GM18951 (cell line): ENCODE data around the gene MAGED1.

Experiments used
- POLR2A ChIP-seq: IDR thresholded peaks from 4 replicates; pipeline ENCODE4 v1.6.1; 2011; ENCODE audit warnings: mild to moderate bottlenecking; ENCODE audit not compliant: insufficient read length, insufficient read depth; ENCODE audit errors: extremely low read depth
- in situ Hi-C: fragments of 300-500 bp; cut with MboI; formaldehyde crosslinking; loops from one replicate; pipeline ENCODE4 v1.12.0; 2022; ENCODE audit warnings: low sequenced_read_pairs, mixed read lengths, inconsistent platforms; ENCODE audit not compliant: unreplicated experiment

The MAGED1 gene

DNA sequence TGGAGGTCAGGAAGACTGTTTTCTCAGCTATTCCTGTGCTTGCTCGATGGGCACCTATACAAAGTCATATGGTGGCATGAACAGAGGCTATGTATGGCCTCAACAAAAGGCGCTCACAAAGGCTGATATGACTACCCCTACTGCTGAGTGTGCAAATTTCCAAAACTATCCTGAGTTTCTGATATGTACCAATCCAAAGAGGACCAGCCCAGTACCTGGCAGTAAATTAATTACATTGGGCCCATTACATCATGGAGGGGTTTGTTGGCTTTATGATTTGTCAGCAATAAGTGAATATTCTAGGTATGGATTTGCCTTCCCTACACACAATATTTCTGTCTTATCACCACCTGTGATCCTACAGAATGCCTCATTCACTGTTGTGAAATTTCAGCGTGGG, 12.3 kb downstream of the MAGED1 start:
- no peak for TF ChIP-seq POLR2A
- in situ Hi-C loops, result no loop called here

DNA sequence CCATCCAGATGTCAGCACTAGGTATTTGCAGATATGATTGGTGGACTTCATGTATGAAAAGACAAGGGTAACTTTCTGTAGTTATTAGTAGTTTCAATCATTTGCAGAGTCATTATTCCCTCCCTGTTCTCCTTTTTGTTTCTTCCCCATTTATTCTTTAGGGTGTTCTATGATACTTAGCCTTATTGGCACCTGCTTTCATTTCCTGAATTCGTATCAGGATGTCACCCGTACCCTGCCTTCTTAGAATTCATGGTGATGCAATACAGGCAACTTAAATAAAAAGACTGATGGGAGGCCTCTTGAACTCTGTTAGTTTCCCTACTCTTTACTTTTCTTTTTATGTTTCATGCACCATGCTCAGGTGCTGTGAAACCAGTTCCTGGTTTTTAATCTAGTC, 24.2 kb downstream of the MAGED1 start:
- in situ Hi-C loops, result no loop called here
- TF ChIP-seq POLR2A, result no peak

DNA sequence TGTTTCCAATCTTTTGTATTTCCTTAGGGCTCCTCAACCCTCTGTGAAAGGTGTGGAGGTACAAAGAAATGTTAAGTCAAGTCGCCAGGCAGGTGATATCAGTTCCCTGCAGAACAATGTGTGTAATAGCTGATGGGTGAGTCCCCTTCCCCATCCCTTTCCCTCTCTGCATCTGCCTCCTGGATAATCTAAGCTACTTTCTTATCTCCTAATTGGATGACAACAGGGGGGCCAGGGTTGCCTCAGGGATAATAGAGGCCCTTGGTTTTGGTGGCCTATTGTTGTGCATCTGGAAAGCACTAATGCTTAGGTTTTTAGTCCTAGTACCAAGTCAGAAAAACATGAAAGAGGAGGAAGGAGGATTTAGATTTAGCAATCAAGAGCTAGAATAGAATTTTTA, 29.1 kb downstream of the MAGED1 start:
- no peak for TF ChIP-seq POLR2A
- in situ Hi-C loops, result no loop called here

DNA sequence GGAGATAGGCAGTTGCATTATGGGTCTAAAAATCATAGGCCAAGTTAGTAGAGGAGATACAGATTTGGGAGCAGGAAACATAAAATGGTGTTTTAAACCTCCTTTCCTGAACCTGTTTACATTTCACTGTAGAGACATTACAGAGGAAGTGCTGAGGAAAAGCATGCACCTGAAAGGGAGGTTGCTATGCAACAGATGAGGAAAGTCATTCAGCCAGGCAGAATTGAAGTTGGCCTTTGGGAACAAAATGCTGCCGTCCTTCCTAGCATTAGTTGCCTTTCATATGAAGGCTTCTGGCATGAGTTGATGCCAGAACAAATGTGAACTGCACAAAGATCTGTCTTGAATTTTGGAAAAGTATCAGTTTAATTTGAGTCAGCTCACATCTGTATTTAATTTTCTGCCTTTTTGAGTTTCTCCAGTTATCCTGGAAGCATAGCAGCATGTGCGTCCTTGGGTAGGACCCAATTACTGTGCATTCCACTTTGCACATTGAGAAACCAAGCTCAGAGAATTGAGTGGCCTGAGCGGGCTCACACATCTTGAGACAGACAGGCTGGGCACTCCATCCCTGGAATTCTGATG, 38.2 kb downstream of the MAGED1 start:
- no peak for TF ChIP-seq POLR2A
- in situ Hi-C loops, result no loop called here
